Stomach smooth muscle (tissue), 2 donors: Measurements from ENCODE around the gene NUDT16L1.

Experiments
- H3K27ac ChIP-seq: one replicate; pipeline ENCODE4 v1.7.0; 2013; ENCODE audit warnings: mild to moderate bottlenecking, low read length, inconsistent platforms
- H3K27me3 ChIP-seq, 2 donors: one replicate each; pipeline ENCODE4 v1.7.0; 2013; ENCODE audit warnings: low read length in 2 of 2; ENCODE audit not compliant: insufficient read depth in 2 of 2, control insufficient read depth in 1 of 2
- H3K36me3 ChIP-seq, 2 donors: one replicate each; pipeline ENCODE4 v1.7.0; 2013; ENCODE audit warnings: low read length in 2 of 2; ENCODE audit not compliant: control insufficient read depth in 2 of 2, insufficient read depth in 2 of 2
- H3K4me1 ChIP-seq: one replicate; pipeline ENCODE4 v1.7.0; 2013; ENCODE audit warnings: low read length; ENCODE audit not compliant: control insufficient read depth, insufficient read depth
- H3K4me3 ChIP-seq, 2 donors: one replicate each; pipeline ENCODE4 v1.7.0; 2013; ENCODE audit warnings: low read length in 2 of 2
- H3K9ac ChIP-seq, 2 donors: one replicate each; pipeline ENCODE4 v1.7.0; 2013; ENCODE audit warnings: low read length in 2 of 2, mild to moderate bottlenecking in 1 of 2
- H3K9me3 ChIP-seq, 2 donors: one replicate each; pipeline ENCODE4 v1.7.0; 2013; ENCODE audit warnings: low read length in 2 of 2; ENCODE audit not compliant: control insufficient read depth in 2 of 2
- donor health status: healthy.
- donor health status: Pancreatic carcinoma.

The NUDT16L1 gene

GRCh38 chr16:4744555-4745273 lies 51.4 kb downstream of the NUDT16L1 start:
- Histone ChIP-seq H3K27me3 (no peaks in the 10 kb centered on the region), H3K4me3 (no peak overlapping the region), H3K9me3 (no peaks in the 10 kb centered on the region), H3K4me1 (peaks cover 22% of the 10 kb centered on the region), H3K9ac (no peak overlapping the region), H3K27ac (no peak overlapping the region), H3K36me3 (peaks cover 0 to 2% of the 10 kb centered on the region in 2 donors)

GRCh38 chr16:4745274-4745569 lies 51.9 kb downstream of the NUDT16L1 start:
- Histone ChIP-seq H3K9me3 (no peaks in the 10 kb centered on the region), H3K27ac (no peak overlapping the region), H3K4me1 (peaks cover 22% of the 10 kb centered on the region), H3K36me3 (peaks cover 0 to 2% of the 10 kb centered on the region in 2 donors), H3K4me3 (no peak overlapping the region), H3K9ac (no peak overlapping the region), H3K27me3 (no peaks in the 10 kb centered on the region)
